ENCODE measurements around the gene CCDC14.

DNA sequence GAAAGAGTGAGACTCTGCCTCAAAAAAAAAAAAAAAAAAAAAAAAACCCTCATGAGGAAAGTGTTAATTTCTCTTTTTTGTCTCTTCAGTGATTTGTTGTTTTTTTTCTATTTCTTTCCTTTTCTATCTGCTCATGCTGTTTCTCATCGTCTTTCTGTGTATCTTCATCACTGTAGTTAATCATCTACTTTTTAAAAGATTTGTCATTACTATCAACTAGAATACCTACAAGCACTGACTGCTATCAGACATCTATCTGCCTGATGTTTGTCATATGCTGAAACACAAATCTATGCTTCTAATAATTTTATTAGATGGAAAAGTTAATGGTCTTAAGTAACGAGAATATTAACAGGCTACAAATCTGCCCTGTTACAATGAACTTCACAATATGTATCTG lies 26.8 kb downstream of the CCDC14 start:
- TF ChIP-seq, protein P1, sequence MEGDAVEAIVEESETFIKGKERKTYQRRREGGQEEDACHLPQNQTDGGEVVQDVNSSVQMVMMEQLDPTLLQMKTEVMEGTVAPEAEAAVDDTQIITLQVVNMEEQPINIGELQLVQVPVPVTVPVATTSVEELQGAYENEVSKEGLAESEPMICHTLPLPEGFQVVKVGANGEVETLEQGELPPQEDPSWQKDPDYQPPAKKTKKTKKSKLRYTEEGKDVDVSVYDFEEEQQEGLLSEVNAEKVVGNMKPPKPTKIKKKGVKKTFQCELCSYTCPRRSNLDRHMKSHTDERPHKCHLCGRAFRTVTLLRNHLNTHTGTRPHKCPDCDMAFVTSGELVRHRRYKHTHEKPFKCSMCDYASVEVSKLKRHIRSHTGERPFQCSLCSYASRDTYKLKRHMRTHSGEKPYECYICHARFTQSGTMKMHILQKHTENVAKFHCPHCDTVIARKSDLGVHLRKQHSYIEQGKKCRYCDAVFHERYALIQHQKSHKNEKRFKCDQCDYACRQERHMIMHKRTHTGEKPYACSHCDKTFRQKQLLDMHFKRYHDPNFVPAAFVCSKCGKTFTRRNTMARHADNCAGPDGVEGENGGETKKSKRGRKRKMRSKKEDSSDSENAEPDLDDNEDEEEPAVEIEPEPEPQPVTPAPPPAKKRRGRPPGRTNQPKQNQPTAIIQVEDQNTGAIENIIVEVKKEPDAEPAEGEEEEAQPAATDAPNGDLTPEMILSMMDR (IDR thresholded peaks at IDR 0.05), result no peak
- TF ChIP-seq POLR2A (IDR thresholded peaks at IDR 0.05), result no peak
